Mammary epithelial cell (primary cell): ENCODE results near the gene OCSTAMP.

ENCODE experiments used
- EZH2 ChIP-seq: IDR thresholded peaks from 2 replicates; pipeline ENCODE4 v1.6.1; 2012; ENCODE audit warnings: low read length, inconsistent platforms, borderline replicate concordance
- TF ChIP-seq, protein P1 (sequence below), 2 donors: IDR thresholded peaks in 1 of 2; conservative IDR thresholded peaks in 1 of 2; 2 replicates each; pipeline ENCODE4 v1.5.1; 2011 to 2012; ENCODE audit warnings: inconsistent platforms in 2 of 2, low read length in 2 of 2, mild to moderate bottlenecking in 2 of 2, control low read depth in 1 of 2, low read depth in 1 of 2; ENCODE audit not compliant: insufficient read depth in 1 of 2; ENCODE audit errors: extremely low read depth in 1 of 2

DNA sequence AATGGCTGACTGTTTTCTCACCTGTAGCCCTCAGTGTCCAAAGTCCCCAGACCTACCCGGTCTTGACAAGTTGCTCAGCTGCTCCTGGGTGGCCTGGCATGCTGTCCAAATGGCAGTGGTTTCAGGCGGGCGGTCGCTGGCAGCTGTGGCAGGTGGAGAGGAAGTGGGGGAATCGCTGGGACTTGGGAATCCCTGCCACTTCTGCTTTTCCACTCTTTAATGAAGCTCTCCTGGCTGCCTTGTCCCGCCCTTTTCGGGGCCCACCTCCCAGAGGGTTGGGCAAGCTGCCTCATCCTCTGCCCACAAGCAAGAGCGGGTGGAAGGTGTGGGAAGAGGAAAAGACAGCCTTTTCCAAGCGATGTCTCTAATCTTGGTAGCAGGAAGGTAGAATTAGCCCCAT is at the start of gene OCSTAMP:
- TF ChIP-seq, protein P1, sequence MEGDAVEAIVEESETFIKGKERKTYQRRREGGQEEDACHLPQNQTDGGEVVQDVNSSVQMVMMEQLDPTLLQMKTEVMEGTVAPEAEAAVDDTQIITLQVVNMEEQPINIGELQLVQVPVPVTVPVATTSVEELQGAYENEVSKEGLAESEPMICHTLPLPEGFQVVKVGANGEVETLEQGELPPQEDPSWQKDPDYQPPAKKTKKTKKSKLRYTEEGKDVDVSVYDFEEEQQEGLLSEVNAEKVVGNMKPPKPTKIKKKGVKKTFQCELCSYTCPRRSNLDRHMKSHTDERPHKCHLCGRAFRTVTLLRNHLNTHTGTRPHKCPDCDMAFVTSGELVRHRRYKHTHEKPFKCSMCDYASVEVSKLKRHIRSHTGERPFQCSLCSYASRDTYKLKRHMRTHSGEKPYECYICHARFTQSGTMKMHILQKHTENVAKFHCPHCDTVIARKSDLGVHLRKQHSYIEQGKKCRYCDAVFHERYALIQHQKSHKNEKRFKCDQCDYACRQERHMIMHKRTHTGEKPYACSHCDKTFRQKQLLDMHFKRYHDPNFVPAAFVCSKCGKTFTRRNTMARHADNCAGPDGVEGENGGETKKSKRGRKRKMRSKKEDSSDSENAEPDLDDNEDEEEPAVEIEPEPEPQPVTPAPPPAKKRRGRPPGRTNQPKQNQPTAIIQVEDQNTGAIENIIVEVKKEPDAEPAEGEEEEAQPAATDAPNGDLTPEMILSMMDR (conservative IDR thresholded peaks at IDR 0.05 in 1 of 2, IDR thresholded peaks at IDR 0.05 in 1 of 2; ENCODE audit: extremely low read depth in 1 of 2, insufficient read depth in 1 of 2, low read depth in 1 of 2, low read length in 2 of 2) = no peak
- no peak for TF ChIP-seq EZH2
